DND-41 (cell line): ENCODE measurements around the gene CFAP54.

Experiments used
- ATAC-seq: fragments of 200-7000 bp; cut with Tn5 transposase; 3 replicates; pipeline ENCODE4 v1.9.1; 2021; ENCODE audit warnings: low read depth; ENCODE audit not compliant: insufficient read depth
- DNase-seq: peaks from one replicate; pipeline ENCODE4 v3.0.0-alpha.2; 2020
- H2AFZ ChIP-seq: 2 replicates; pipeline ENCODE4 v1.6.0; 2012; ENCODE audit warnings: low read depth, low read length
- H3K27ac ChIP-seq: 2 replicates; pipeline ENCODE4 v1.5.1; 2012; ENCODE audit warnings: low read length, inconsistent platforms
- H3K27me3 ChIP-seq: fragments of 200-600 bp; sonication (generic); 2 replicates; pipeline ENCODE4 v1.6.0; 2012; ENCODE audit warnings: low read length, mild to moderate bottlenecking, inconsistent platforms; ENCODE audit not compliant: insufficient read depth, poor library complexity
- H3K36me3 ChIP-seq: 2 replicates; pipeline ENCODE4 v1.5.1; 2012; ENCODE audit warnings: low read length, inconsistent platforms; ENCODE audit not compliant: insufficient read depth
- H3K4me1 ChIP-seq: 2 replicates; pipeline ENCODE4 v1.5.1; 2012; ENCODE audit warnings: mild to moderate bottlenecking, low read length; ENCODE audit not compliant: insufficient read depth
- H3K4me2 ChIP-seq: 2 replicates; pipeline ENCODE4 v1.6.0; 2012; ENCODE audit warnings: mild to moderate bottlenecking, moderate library complexity, low read length, inconsistent platforms; ENCODE audit not compliant: insufficient read depth
- H3K4me3 ChIP-seq, 2 experiments: fragments of 200-600 bp in 1 of 2; shearing (Covaris generic) in 1 of 2; 2 replicates each; pipeline ENCODE4 v1.5.1; 2012 to 2016; ENCODE audit warnings: inconsistent platforms in 2 of 2, low read length in 2 of 2, mild to moderate bottlenecking in 2 of 2, low read depth in 1 of 2, moderate library complexity in 1 of 2
- H3K79me2 ChIP-seq: 2 replicates; pipeline ENCODE4 v1.6.0; 2012; ENCODE audit warnings: low read length, inconsistent platforms; ENCODE audit not compliant: insufficient read depth
- H3K9ac ChIP-seq: 2 replicates; pipeline ENCODE4 v1.6.0; 2012; ENCODE audit warnings: low read depth, mild to moderate bottlenecking, inconsistent platforms, low read length, moderate library complexity
- H3K9me3 ChIP-seq: 2 replicates; pipeline ENCODE4 v1.5.1; 2012; ENCODE audit warnings: low read length, moderate library complexity, mild to moderate bottlenecking, inconsistent platforms; ENCODE audit not compliant: insufficient read depth, severe bottlenecking
- H4K20me1 ChIP-seq: 2 replicates; pipeline ENCODE4 v1.6.0; 2012; ENCODE audit warnings: low read length; ENCODE audit not compliant: insufficient read depth
- EZH2 ChIP-seq: IDR thresholded peaks from 3 replicates; pipeline ENCODE4 v1.6.1; 2012; ENCODE audit warnings: borderline replicate concordance, low read depth, mild to moderate bottlenecking, moderate library complexity, low read length, inconsistent platforms; ENCODE audit not compliant: severe bottlenecking
- TF ChIP-seq, protein P1 (sequence below): IDR thresholded peaks from 2 replicates; pipeline ENCODE4 v1.5.1; 2012; ENCODE audit warnings: borderline replicate concordance, low read length, moderate library complexity, mild to moderate bottlenecking; ENCODE audit not compliant: poor library complexity, severe bottlenecking; ENCODE audit errors: extremely low read depth

Gene CFAP54

DNA sequence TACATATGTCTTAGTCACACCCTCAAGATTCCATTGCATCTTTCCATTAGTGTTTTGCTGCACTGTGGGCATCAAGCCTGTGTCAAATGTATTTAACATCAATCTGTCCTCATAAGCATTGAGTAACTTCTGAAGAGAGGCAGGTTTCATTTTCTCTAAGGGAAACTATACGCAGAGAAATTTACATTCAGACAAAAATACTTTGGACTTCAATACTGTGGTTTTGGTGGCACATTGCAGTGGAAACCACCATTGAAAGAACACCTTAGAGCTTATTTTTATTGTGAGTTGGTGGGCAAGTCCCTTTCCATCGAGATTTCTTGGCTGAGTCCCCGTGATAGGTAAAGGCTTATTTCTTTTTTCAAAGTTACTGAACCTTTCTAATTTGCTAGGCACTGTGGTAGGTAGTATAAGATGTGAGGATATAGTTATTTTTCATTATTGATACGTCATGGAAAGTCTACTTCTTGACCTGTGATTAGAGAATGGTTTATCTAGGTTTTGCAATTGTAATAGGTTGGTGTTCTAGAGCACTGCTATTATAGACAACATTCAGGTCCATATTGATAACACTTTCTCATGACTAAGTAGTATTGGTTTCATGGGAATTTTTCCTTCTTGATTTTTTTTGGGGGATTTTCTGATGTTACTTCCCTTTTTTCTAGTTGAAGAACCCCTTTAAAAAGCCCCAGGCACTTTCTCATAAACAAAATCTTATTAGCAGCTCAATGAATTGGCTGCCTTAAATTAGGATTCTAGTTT, 81.9 kb downstream of the CFAP54 start:
- Histone ChIP-seq H3K79me2 (no peaks in the 10 kb centered on the region), H3K27ac (no peak overlapping the region), H3K27me3 (no peaks in the 10 kb centered on the region), H3K9ac (no peak overlapping the region), H3K4me1 (no peaks in the 10 kb centered on the region), H2AFZ (no peak overlapping the region), H3K4me3 (no peak overlapping the region), H3K9me3 (no peaks in the 10 kb centered on the region), H3K36me3 (no peaks in the 10 kb centered on the region), H4K20me1 (no peaks in the 10 kb centered on the region), H3K4me2 (no peak overlapping the region)
- ATAC-seq (no peak), DNase-seq (no peak)
- no peak for TF ChIP-seq EZH2
- TF ChIP-seq, protein P1, sequence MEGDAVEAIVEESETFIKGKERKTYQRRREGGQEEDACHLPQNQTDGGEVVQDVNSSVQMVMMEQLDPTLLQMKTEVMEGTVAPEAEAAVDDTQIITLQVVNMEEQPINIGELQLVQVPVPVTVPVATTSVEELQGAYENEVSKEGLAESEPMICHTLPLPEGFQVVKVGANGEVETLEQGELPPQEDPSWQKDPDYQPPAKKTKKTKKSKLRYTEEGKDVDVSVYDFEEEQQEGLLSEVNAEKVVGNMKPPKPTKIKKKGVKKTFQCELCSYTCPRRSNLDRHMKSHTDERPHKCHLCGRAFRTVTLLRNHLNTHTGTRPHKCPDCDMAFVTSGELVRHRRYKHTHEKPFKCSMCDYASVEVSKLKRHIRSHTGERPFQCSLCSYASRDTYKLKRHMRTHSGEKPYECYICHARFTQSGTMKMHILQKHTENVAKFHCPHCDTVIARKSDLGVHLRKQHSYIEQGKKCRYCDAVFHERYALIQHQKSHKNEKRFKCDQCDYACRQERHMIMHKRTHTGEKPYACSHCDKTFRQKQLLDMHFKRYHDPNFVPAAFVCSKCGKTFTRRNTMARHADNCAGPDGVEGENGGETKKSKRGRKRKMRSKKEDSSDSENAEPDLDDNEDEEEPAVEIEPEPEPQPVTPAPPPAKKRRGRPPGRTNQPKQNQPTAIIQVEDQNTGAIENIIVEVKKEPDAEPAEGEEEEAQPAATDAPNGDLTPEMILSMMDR, result no peak

DNA sequence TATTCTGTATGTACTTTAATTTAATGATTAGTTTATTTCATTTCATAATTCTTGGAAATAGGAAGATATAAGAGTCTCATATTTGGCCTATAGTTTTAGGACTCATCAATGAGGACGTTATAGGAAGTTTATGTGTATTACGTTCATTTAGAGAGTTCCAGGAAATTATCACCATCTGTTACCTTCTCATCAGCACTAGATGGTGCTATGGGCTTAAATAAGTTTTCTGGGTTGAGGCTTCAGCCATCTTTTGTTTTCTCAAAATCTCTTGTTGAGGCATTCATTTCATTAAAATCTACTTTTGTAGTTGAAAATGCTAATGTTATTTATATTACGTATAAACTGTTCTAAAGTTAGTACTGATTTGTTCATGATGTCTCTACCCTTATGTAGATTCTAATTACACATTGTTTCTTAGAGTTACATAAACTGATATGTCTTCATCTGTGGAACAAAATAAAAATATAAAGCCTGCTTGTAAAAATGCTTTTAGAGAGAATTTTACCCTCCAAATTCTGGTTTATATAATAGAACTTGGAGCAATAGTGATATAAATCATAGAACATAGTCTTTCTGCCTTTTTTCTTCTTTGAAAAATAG, 89.2 kb downstream of the CFAP54 start:
- H3K4me3 ChIP-seq, result no peak overlapping the region; a peak in 1 of 4 replicates
- H3K4me1 ChIP-seq, result peaks cover 21% of the 10 kb centered on the region
- peak overlapping the region; percentile 69 for H2AFZ ChIP-seq
- H3K9me3 ChIP-seq, result no peaks in the 10 kb centered on the region
- no peak for TF ChIP-seq EZH2
- TF ChIP-seq, protein P1, result peak; percentile 84
- no peaks in the 10 kb centered on the region for H3K79me2 ChIP-seq
- peak overlapping the region; percentile 40 for H3K4me2 ChIP-seq
- peak; percentile 7 for DNase-seq
- H3K27me3 ChIP-seq, result no peaks in the 10 kb centered on the region
- no peaks in the 10 kb centered on the region for H4K20me1 ChIP-seq
- peak; percentile 90 for ATAC-seq
- H3K36me3 ChIP-seq, result no peaks in the 10 kb centered on the region
- H3K9ac ChIP-seq, result no peak overlapping the region
- H3K27ac ChIP-seq, result no peak overlapping the region

DNA sequence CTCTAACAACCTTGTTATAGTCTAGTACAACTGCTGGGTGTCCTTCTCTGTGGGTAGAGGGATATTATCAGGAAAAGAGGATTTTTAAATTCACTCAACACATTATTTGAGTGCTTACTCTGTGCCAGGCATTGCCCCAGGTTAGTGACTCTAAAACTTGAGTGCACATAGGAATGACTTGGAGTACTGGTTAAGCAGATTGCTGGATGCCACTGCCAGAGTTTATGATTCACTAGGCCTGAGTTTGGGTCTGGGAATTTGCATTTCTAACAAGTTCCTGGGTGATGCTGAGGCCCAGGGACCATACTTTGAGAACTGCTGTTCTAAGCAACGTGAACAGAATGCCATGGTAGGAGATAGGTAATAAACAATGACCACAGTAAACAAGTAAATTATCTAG, 96.6 kb downstream of the CFAP54 start:
- no peak for DNase-seq
- Histone ChIP-seq H2AFZ (no peak overlapping the region), H3K4me2 (no peak overlapping the region), H3K36me3 (no peaks in the 10 kb centered on the region), H3K27me3 (no peaks in the 10 kb centered on the region), H3K79me2 (no peaks in the 10 kb centered on the region), H4K20me1 (no peaks in the 10 kb centered on the region), H3K4me1 (no peaks in the 10 kb centered on the region), H3K9me3 (no peaks in the 10 kb centered on the region), H3K4me3 (no peak overlapping the region), H3K9ac (no peak overlapping the region), H3K27ac (no peak overlapping the region)
- TF ChIP-seq, protein P1, result no peak
- no peak for TF ChIP-seq EZH2
- no peak for ATAC-seq
